ENCODE data around the gene PLEKHG2. TPM values are rescaled to one million over a fixed set of nuclear protein-coding genes. Genes with fewer than 3 reads are reported as not detected.

Gene PLEKHG2
- total and polyA plus RNA-seq, 9 of the 15 experiments (the other 6 are each of a cell fraction or from before 2014, with no cell fraction given) = 0.98 to 45.7 (median 9.8) TPM

- TF ChIP-seq E2F8 (IDR thresholded peaks at IDR 0.05; ENCODE audit: low read depth, partially characterized antibody) (no peak), EP400 (IDR thresholded peaks at IDR 0.05) (peak; percentile 90), U2AF1 (optimal IDR thresholded peaks at IDR 0.05; ENCODE audit: low read depth, low read length) (no peak), NONO (IDR thresholded peaks at IDR 0.05; ENCODE audit: low read depth in 2 of 2, low read length in 1 of 2) (no peak), SNIP1 (IDR thresholded peaks at IDR 0.05; ENCODE audit: low read depth) (no peak), BRD9 (IDR thresholded peaks at IDR 0.05; ENCODE audit: low read depth, partially characterized antibody) (no peak), BMI1 (IDR thresholded peaks at IDR 0.05; ENCODE audit: low read length) (no peak), ZNF274 (IDR thresholded peaks at IDR 0.05; ENCODE audit: borderline replicate concordance, low read depth, low read length) (no peak), TCFL5 (CRISPR knock-in tag; conservative IDR thresholded peaks at IDR 0.05) (no peak), GTF2F1 (IDR thresholded peaks at IDR 0.05; ENCODE audit: low read depth, low read length) (no peak), ZNF57 (CRISPR knock-in tag; IDR thresholded peaks at IDR 0.05) (no peak), NELFE (IDR thresholded peaks at IDR 0.05; ENCODE audit: insufficient read depth, insufficient read length) (no peak), TAF7 (tag; IDR thresholded peaks at IDR 0.05) (peak; percentile 50), GTF2B (IDR thresholded peaks at IDR 0.05; ENCODE audit: extremely low read depth, insufficient read length) (no peak), DIDO1 (tag; IDR thresholded peaks at IDR 0.05; ENCODE audit: low read depth) (0 out of 2 replicates have a peak, but pooled peaks have one; percentile 38), HCFC1 (IDR thresholded peaks at IDR 0.05; ENCODE audit: low read depth, low read length) (peak; percentile 90), ZNF12 (CRISPR knock-in tag; IDR thresholded peaks at IDR 0.05) (0 out of 2 replicates have a peak, but pooled peaks have one; percentile 36), RCOR1 (IDR thresholded peaks at IDR 0.05; ENCODE audit: borderline replicate concordance in 1 of 2, low read depth in 2 of 2, low read length in 2 of 2) (no peak), NEUROD1 (IDR thresholded peaks at IDR 0.05; ENCODE audit: borderline replicate concordance, low read depth, low read length, partially characterized antibody) (peak; percentile 75), ZNF133 (CRISPR knock-in tag; IDR thresholded peaks at IDR 0.05) (no peak)
- TF ChIP-seq, protein P1, sequence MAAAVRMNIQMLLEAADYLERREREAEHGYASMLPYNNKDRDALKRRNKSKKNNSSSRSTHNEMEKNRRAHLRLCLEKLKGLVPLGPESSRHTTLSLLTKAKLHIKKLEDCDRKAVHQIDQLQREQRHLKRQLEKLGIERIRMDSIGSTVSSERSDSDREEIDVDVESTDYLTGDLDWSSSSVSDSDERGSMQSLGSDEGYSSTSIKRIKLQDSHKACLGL (CRISPR knock-in tag; IDR thresholded peaks at IDR 0.05; ENCODE audit: borderline replicate concordance, poor library complexity, severe bottlenecking) = no peak
- TF ChIP-seq, protein P2, sequence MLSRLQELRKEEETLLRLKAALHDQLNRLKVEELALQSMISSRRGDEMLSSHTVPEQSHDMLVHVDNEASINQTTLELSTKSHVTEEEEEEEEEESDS (CRISPR knock-in tag; IDR thresholded peaks at IDR 0.05) = no peak
- TF ChIP-seq, protein P3, sequence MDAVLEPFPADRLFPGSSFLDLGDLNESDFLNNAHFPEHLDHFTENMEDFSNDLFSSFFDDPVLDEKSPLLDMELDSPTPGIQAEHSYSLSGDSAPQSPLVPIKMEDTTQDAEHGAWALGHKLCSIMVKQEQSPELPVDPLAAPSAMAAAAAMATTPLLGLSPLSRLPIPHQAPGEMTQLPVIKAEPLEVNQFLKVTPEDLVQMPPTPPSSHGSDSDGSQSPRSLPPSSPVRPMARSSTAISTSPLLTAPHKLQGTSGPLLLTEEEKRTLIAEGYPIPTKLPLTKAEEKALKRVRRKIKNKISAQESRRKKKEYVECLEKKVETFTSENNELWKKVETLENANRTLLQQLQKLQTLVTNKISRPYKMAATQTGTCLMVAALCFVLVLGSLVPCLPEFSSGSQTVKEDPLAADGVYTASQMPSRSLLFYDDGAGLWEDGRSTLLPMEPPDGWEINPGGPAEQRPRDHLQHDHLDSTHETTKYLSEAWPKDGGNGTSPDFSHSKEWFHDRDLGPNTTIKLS (IDR thresholded peaks at IDR 0.05; ENCODE audit: borderline replicate concordance, low read depth) = peak; percentile 89
Measured at GRCh38 chr19:39390751-39391437, 21.6 kb upstream of the PLEKHG2 start, which contains the start of the genes MED29 and PAF1 (continued).
